Measurements from ENCODE around the gene CX3CL1.
"Not testable (repeated sequence)": the region's sequence is repeated elsewhere in the genome, so short reads cannot be mapped to it uniquely, and the experiment has no call there.

CX3CL1 gene

DNA sequence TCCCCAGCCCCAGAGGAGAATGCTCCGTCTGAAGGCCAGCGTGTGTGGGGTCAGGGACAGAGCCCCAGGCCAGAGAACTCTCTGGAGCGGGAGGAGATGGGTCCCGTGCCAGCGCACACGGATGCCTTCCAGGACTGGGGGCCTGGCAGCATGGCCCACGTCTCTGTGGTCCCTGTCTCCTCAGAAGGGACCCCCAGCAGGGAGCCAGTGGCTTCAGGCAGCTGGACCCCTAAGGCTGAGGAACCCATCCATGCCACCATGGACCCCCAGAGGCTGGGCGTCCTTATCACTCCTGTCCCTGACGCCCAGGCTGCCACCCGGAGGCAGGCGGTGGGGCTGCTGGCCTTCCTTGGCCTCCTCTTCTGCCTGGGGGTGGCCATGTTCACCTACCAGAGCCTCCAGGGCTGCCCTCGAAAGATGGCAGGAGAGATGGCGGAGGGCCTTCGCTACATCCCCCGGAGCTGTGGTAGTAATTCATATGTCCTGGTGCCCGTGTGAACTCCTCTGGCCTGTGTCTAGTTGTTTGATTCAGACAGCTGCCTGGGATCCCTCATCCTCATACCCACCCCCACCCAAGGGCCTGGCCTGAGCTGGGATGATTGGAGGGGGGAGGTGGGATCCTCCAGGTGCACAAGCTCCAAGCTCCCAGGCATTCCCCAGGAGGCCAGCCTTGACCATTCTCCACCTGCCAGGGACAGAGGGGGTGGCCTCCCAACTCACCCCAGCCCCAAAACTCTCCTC lies 10.4 kb downstream of the CX3CL1 start:
- DNase-seq (ENCODE audit: low spot score): no peak

DNA sequence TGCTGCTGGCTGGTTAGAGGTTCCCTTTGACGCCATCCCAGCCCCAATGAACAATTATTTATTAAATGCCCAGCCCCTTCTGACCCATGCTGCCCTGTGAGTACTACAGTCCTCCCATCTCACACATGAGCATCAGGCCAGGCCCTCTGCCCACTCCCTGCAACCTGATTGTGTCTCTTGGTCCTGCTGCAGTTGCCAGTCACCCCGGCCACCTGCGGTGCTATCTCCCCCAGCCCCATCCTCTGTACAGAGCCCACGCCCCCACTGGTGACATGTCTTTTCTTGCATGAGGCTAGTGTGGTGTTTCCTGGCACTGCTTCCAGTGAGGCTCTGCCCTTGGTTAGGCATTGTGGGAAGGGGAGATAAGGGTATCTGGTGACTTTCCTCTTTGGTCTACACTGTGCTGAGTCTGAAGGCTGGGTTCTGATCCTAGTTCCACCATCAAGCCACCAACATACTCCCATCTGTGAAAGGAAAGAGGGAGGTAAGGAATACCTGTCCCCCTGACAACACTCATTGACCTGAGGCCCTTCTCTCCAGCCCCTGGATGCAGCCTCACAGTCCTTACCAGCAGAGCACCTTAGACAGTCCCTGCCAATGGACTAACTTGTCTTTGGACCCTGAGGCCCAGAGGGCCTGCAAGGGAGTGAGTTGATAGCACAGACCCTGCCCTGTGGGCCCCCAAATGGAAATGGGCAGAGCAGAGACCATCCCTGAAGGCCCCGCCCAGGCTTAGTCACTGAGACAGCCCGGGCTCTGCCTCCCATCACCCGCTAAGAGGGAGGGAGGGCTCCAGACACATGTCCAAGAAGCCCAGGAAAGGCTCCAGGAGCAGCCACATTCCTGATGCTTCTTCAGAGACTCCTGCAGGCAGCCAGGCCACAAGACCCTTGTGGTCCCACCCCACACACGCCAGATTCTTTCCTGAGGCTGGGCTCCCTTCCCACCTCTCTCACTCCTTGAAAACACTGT lies 11.3 kb downstream of the CX3CL1 start:
- DNase-seq (ENCODE audit: low spot score): no peak

DNA sequence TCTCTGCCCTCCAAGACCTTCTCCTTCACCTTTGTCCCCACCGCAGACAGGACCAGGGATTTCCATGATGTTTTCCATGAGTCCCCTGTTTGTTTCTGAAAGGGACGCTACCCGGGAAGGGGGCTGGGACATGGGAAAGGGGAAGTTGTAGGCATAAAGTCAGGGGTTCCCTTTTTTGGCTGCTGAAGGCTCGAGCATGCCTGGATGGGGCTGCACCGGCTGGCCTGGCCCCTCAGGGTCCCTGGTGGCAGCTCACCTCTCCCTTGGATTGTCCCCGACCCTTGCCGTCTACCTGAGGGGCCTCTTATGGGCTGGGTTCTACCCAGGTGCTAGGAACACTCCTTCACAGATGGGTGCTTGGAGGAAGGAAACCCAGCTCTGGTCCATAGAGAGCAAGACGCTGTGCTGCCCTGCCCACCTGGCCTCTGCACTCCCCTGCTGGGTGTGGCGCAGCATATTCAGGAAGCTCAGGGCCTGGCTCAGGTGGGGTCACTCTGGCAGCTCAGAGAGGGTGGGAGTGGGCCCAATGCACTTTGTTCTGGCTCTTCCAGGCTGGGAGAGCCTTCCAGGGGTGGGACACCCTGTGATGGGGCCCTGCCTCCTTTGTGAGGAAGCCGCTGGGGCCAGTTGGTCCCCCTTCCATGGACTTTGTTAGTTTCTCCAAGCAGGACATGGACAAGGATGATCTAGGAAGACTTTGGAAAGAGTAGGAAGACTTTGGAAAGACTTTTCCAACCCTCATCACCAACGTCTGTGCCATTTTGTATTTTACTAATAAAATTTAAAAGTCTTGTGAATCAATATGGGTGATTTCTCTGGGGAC lies 12.2 kb downstream of the CX3CL1 start:
- DNase-seq (ENCODE audit: low spot score): no peak

DNA sequence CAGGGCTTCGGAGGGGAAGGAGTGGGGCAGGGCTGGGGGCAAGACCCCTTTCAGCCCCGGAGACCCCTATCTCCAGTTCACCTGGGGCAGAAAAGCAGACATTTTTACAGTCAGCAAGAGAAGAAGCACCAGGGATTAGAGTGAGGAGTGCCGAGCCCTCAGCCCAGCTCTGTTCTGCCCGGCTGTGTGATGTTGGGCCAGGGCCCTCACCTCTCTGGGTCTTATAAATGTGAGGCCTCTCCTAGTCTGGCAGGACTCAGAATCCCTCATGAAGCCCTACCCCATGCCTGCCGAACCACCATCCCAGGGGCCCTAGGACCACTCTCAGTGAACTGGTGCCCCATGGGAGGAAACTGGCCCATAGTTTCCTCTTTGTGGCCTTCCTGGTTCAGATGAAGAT lies 12.8 kb downstream of the CX3CL1 start:
- no peak for DNase-seq (ENCODE audit: low spot score)

DNA sequence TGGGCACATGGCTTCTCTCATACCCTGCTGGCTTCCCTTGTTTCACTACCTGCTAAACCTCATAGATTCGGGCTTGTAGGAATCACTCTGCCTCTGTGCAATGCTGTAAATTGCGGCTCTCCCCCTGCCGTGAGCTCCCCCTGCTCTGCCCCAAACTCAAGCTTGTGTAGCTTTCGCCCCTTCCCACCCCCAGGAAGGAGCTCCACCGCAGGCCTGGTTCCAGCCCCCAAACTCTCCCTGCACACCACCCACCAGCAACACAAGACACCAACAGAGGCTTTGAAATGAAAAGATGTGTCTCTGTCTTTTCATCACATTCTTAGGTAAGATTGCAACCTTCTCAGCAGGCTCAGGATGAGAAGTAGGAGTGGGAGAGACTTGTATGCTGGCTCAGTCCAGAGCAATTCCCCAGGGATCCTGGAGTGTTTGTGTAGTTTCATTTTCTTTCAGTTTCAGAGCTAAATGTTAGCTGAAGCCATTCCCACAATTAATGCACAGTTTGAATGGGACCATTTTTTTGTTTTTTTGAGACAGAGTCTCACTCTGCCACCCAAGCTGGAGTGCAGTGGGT lies 14.2 kb downstream of the CX3CL1 start:
- DNase-seq (ENCODE audit: low spot score): no peak

DNA sequence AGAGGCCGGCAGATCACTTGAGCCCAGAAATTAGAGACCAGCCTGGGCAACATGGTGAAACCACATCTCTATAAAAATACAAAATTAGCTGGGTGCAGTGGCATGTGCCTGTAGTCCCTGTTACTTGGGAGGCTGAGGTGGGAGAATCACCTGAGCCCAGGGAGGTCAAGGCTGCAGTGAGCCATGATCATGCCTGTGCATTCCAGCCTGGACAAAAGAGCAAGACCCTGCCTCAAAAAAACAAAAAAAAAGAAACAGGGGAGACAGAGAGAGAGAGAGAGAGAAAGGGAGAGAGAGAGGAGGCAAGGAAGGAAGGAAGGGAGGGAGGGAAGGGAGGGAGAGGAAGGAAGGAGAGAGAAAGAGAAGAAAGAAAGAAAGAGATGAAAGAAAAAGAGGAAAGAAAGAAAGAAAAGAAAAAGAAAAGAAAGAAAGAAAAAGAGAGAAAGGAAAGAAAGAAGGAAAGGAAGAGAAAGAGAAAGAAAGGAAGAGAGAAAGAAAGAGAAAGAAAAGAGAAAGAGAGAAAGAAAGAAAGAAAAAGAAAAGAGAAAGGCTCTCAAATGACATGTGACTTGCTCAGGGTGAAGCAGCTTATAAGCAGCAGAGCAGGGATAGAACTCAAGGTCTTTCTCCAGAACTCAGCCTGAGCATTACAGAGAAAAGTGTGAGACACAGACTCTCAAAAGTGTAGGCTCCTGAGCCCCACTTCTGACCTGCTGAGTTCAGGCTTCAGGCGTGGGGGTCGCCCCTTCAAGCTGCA lies 15.5 kb downstream of the CX3CL1 start:
- no peak for DNase-seq (ENCODE audit: low spot score)

DNA sequence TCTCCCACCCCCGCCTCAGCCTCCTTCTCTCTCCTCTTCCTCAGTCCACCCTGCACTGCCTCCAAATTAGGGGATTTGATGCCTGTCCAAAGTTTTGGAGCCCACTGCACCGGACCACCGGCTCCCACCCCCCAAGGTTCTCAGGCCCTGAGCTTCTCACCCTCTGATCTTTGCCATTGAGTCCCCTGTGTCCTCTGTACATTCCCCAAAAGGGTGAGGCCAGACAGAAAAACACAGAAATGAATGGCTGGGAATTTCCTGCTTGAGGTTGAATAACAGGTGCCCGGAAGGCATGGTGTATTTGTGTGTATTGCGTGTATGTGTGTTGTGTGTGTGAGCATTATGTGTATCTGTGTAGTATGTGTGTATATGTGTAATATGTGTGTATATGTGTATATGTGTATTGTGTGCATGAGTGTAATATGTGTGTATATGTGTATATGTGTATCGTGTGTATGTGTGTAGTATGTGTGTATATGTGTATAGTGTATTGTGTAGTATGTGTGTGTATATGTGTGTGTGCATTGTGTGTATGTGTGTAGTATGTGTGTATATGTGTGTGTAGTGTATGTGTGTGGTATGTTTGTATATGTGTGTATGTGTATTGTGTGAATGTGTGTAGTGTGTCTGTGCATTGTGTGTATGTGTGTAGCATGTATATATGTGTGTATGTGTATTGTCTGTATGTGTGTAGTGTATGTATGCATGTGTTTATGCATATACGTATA lies 16.2 kb downstream of the CX3CL1 start:
- DNase-seq (ENCODE audit: low spot score): no peak

DNA sequence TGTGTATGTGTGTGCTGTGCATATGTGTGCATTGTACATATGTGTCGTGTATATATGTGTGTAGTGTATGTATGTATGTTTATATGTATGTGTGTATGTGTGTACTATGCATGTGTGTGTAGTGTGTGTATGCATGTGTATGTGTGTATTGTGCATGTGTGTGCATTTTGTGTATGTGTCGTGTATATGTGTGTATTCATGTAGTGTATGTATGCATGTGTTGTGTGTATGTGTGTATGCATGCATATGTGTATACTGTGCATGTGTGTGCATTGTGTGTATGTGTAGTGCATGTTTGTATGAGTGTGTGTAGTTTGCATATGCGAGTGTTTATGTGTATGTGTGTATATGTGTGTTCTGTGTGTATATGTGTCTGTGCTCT lies 16.8 kb downstream of the CX3CL1 start:
- DNase-seq (ENCODE audit: low spot score): no peak

DNA sequence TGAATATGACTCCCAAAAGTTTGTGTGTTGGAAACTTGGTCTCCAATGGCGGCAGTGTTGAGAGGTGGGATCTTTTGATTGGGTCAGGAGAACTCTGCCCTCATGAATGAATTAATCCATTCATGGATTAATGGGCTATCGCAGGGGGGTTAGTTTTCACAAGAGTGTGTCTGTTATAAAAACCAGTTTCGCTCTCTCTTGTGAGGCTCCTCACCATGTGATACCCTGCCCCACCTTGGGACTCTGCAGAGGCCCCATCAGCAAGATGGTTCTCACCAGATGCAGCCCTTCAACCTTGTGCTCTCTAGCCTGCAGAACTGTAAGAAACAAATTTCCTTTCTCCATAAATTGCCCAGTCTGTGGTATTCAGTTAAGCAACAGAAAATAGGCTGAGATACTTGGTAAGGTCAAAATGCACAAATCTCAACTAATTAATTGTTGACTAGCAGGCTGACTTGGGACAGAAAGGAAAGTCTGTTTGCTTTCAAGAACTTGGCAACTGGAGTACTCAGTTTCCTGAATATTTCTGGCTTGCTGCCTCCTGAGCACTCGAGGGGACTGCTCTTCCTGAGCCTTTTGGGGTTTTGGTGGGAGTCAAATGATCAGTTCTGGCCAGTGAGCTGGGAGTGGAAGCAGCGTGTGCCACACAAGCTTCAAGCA lies 18.5 kb downstream of the CX3CL1 start:
- DNase-seq (ENCODE audit: low spot score): no peak

DNA sequence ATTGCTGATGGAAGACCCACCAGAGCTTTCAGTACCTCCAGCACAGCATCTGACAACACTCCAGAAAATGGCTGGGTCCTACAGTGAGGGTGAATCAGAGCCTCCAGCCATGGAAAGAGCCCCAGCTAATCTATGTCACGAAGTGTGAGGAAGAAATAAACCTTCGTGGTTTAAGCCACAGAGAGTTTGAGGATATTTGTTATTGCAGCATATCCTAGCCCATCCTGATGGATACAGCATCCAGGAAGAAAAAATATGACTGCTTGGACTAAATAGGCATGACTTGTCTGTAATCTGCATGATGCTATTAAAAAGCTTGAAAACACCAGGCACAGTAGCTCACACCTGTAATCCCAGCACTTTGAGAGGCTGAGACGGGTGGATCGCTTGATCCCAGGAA lies 19.0 kb downstream of the CX3CL1 start:
- no peak for DNase-seq (ENCODE audit: low spot score)

DNA sequence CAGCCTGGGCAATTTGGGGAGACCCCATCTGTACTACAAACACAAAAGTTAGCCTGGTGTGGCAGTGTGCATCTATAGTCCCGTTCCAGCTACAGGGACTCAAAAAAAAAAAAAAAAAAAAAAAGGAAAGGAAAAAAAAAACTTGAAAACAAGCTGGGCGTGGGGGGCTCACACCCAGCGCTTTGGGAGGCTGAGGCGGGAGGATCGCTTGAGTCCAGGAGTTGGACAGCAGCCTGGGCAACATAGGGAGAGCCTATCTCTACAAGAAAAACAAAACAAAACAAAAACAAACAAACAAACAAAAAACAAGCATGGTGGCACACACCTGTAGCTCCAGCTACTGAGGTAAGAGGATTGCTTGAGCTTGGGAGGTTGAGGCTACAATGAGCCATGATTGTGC lies 19.4 kb downstream of the CX3CL1 start:
- DNase-seq (ENCODE audit: low spot score): no peak

DNA sequence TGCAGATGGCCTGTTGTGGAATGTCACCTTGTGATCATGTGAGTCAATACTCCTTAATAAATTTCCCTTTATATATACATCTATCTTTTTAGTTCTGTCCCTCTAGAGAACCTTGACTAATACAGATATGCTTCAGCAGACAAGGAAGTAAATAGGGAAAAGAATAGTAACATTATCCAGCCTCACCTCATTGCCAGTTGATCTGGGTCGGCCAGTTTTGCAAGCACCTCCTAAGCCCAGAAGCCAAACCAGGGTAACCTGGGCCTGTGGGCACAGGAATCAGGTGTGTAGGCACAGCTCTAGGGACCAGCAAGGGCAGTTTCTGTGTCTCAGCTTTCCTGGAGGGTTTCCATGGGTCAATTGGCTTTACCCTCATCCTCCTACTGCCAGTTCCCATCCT lies 20.4 kb downstream of the CX3CL1 start:
- DNase-seq (ENCODE audit: low spot score): no peak

DNA sequence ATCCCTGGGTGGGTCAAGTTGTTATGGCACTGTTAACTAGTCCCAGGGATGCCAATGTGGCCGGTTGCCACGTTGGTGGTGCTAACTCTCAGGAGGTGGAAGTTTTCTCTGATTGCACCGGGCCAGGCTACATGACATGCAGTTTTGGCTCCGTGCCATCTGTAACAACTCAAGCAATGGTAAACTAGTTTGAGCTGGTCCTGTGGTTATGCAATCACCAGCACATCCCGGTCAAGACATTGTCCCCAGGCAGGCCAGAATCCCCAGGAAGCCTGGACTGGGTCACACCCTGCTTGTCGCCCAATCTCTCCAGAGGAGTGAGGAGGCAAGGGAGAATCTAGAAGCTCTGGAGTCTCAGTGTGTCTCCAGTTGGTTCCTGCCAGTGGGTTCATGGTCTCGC lies 22.2 kb downstream of the CX3CL1 start:
- DNase-seq (ENCODE audit: low spot score): no peak

DNA sequence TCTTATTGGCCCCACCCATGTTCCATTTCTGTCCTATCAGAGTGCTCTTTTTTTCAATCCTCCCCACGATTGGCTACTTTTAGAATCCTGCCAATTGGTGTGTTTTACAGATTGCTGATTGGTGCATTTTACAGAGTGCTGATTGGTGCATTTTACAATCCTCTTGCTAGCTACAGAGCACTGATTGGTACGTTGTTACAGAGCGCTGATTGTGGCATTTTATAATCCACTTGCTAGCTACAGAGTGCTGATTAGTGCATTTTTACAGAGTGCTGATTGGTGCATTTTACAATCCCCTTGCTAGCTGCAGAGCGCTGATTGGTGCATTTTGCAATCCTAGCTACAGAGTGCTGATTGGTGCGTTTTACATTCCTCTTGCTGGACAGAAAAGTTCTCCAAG lies 22.7 kb downstream of the CX3CL1 start:
- DNase-seq (ENCODE audit: low spot score): no peak

DNA sequence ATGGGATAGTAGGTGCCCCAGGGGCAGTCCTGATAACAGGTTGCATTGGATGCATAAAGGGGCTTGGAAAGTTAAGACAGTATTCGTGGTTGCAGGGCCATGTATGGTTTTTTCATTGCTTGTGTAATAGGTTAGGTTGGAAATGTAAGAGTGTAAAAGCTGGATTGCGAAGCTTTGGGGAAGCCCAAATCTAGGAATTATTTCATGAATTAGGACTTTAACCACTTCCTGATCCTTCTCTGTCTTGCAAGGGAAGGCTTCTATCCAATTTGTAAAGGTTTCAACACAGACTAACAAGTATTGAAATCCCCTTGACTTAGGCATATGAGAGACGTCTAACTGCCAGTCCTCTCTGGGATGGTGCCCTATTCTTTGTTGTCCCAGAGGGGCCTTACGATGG lies 24.5 kb downstream of the CX3CL1 start:
- DNase-seq (ENCODE audit: low spot score): no peak

DNA sequence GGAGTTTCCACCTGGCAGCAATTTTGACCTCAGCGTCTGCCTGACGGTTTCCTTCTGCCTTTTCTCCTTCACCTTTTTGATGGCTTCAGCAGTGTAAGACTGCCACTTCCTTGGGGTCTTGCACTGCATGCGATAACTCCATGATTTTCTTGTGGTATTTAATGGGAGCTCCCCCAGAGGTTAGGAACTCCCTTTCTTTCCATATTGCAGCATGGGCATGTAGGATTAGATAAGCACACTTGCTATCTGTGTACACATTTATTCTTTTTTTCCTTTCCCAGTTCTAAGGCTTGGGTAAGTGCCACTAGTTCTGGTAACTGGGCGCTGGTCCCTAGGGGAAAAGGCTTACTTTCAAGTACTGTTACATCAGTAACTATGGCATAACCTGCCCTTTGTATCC lies 25.2 kb downstream of the CX3CL1 start:
- DNase-seq (ENCODE audit: low spot score): not testable (repeated sequence)

DNA sequence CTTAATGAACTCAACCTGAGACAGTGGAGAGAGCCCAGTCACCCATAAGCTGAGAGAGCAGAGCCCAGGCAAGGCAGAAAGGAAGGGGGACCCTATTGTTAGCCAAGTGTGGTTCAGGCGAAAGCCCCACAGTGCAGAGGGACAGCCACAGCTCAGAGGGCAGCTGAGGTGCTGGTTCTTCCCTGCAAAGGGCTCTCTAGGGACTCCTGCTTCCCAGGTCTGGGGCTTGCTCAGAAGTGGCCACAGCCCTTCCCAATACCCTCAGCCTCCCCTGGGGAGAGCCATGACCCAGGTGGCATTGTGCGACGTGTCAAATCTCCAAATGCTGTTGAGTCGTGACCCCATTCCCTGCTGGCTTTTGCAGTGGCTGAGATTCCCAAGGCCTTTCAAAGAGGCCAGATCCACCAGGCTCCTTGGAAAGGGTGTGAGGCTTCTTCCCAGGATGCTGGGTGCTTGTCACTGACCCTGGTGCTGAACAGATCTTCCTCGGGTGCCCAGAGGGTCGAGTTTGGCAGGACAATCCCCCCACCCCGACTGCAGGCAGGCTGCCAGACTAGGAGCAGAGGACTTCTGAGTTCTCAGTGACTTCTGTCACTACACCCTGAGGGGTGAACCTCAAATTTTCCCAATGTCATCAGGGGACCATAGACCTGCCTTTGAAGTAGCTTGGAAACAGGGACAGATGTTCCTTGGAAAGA lies 29.8 kb downstream of the CX3CL1 start:
- no peak for DNase-seq (ENCODE audit: low spot score)

DNA sequence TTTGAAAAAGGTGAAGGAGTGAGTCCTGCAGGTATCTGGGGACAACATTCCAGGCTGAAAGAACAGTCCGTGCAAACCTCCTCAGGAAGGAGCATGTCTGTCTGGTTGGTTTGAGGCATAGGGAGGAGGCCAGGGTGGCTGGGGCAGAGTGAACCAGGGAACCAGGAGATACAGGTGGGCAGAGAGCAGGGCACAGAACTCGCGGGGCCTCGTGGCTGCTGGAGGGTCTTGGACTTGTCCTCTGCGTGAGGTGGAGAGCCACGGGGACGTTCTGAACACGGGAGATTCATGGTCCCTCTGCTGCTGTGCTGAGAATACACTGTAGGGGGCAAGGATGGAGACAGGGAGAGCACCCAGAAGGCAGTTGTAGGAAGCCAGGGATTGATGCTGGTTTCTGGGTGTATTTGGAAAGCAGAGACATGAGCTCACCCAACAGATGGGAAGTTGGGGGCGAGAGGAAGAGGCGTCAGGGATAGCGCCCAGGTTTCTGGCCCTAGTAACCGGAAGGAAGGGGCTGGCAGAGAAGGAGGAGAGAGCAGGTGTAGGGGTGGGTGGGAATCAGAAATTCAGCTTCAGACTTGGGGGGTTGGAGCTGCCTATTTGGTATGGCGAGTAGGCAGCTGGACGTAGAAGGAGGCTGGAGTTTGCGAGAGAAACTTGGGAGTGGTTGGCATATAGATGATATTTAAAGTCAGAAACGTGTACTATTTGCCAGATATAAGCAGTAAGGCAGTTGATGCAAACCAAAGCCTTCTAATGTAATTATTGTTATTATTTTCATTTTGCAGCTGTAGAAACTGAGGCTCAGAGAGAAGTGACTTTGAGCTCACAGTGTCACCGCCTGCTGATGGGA lies 31.9 kb downstream of the CX3CL1 start, which contains the start of gene CCL17:
CCL17 (plus strand) TSS at position 803 of the 853 bp plus-strand sequence. CDS start 9,166 bp downstream, outside the sequence.
- no peak for DNase-seq (ENCODE audit: low spot score)
